IMR-90 (cell line): ENCODE data around the gene HOXA5. TPM values are rescaled to one million over a fixed set of nuclear protein-coding genes. Genes with fewer than 3 reads are reported as not detected.

Experiments
- ATAC-seq: fragments of 200-7000 bp; cut with Tn5 transposase; 2 replicates; pipeline ENCODE4 v1.9.1; 2020; ENCODE audit warnings: low read depth, mild to moderate bottlenecking, moderate library complexity
- BruUV-seq: library from RNA; stranded (reverse); fragments of 400-500 nt; replicated peaks from 2 replicates; lab custom pipeline; 2021; lab: Mats Ljungman, UMichigan
- CTCF ChIA-PET: fragments of 300-600 bp; formaldehyde crosslinking; extraction: SDS; loops from one replicate; lab custom pipeline; 2021; ENCODE audit warnings: antibody characterized with exemption; lab: Yijun Ruan, JAX
- POLR2A ChIA-PET: fragments of 300-600 bp; sonication (Branson Sonifier 250); formaldehyde crosslinking; loops from one replicate; lab custom pipeline; 2022; ENCODE audit warnings: antibody characterized with exemption; ENCODE audit not compliant: unreplicated experiment; lab: Charles Lee
- DNase-seq: peaks from one replicate; pipeline ENCODE4 v3.0.0; 2013
- H2AFZ ChIP-seq: replicated peaks from 2 replicates; pipeline ENCODE3; 2013; ENCODE audit warnings: low read length, mild to moderate bottlenecking; ENCODE audit not compliant: poor library complexity
- H2AK5ac ChIP-seq: 2 replicates; pipeline ENCODE4 v1.6.1; 2013; ENCODE audit warnings: low read depth, low read length, inconsistent platforms
- H2AK9ac ChIP-seq: replicated peaks from 2 replicates; pipeline ENCODE3; 2013; ENCODE audit warnings: mild to moderate bottlenecking, low read depth, low read length, moderate library complexity; ENCODE audit not compliant: poor library complexity
- H2BK120ac ChIP-seq: 2 replicates; pipeline ENCODE4 v1.6.1; 2013; ENCODE audit warnings: low read depth, low read length, inconsistent platforms
- H2BK15ac ChIP-seq: 3 replicates; pipeline ENCODE4 v1.6.1; 2013; ENCODE audit warnings: low read depth, low read length, inconsistent platforms
- H2BK20ac ChIP-seq: 2 replicates; pipeline ENCODE4 v1.6.1; 2013; ENCODE audit warnings: low read depth, mild to moderate bottlenecking, inconsistent platforms, low read length, moderate library complexity
- H2BK5ac ChIP-seq: 2 replicates; pipeline ENCODE4 v1.6.1; 2013; ENCODE audit warnings: mild to moderate bottlenecking, low read depth, low read length, inconsistent platforms; ENCODE audit not compliant: poor library complexity, severe bottlenecking
- H3K14ac ChIP-seq: replicated peaks from 2 replicates; pipeline ENCODE4 v1.6.1; 2013; ENCODE audit warnings: low read depth, low read length, inconsistent platforms
- H3K18ac ChIP-seq: 2 replicates; pipeline ENCODE4 v1.6.1; 2013; ENCODE audit warnings: low read depth, low read length, control low read depth
- H3K23ac ChIP-seq: 2 replicates; pipeline ENCODE4 v1.6.1; 2013; ENCODE audit warnings: low read depth, low read length, inconsistent platforms
- H3K27ac ChIP-seq: 2 replicates; pipeline ENCODE4 v1.5.1; 2013; ENCODE audit warnings: mild to moderate bottlenecking, control low read depth, low read length; ENCODE audit not compliant: insufficient read depth
- H3K27me3 ChIP-seq: 2 replicates; pipeline ENCODE4 v1.6.1; 2013; ENCODE audit warnings: low read length; ENCODE audit not compliant: control insufficient read depth, insufficient read depth
- H3K36me3 ChIP-seq: 2 replicates; pipeline ENCODE4 v1.6.1; 2013; ENCODE audit warnings: low read length, mixed read lengths; ENCODE audit not compliant: control insufficient read depth, insufficient read depth
- H3K4ac ChIP-seq: 2 replicates; pipeline ENCODE4 v1.6.1; 2013; ENCODE audit warnings: low read depth, low read length, inconsistent platforms
- H3K4me1 ChIP-seq: 2 replicates; pipeline ENCODE4 v1.6.1; 2013; ENCODE audit warnings: low read length, mixed read lengths; ENCODE audit not compliant: control insufficient read depth, insufficient read depth
- H3K4me2 ChIP-seq: 2 replicates; pipeline ENCODE4 v1.6.1; 2013; ENCODE audit warnings: low read depth, mild to moderate bottlenecking, control low read depth, low read length, moderate library complexity
- H3K4me3 ChIP-seq: 2 replicates; pipeline ENCODE4 v1.5.1; 2013; ENCODE audit warnings: low read depth, mild to moderate bottlenecking, control low read depth, low read length, moderate library complexity; ENCODE audit not compliant: insufficient read depth
- H3K56ac ChIP-seq: 2 replicates; pipeline ENCODE4 v1.6.1; 2013; ENCODE audit warnings: low read length, inconsistent platforms; ENCODE audit not compliant: insufficient read depth; ENCODE audit errors: extremely low read depth
- H3K79me1 ChIP-seq, 2 experiments: 2 replicates each; pipeline ENCODE4 v1.6.1; 2013; ENCODE audit warnings: low read length in 2 of 2, inconsistent platforms in 1 of 2, low read depth in 1 of 2
- H3K9ac ChIP-seq: 2 replicates; pipeline ENCODE4 v1.6.1; 2013; ENCODE audit warnings: low read depth, low read length, control low read depth
- H3K9me1 ChIP-seq: 2 replicates; pipeline ENCODE4 v1.6.1; 2013; ENCODE audit warnings: low read length, inconsistent platforms; ENCODE audit not compliant: insufficient read depth
- H3K9me3 ChIP-seq: 2 replicates; pipeline ENCODE4 v1.6.1; 2013; ENCODE audit warnings: low read length; ENCODE audit not compliant: control insufficient read depth, insufficient read depth
- H4K20me1 ChIP-seq: 2 replicates; pipeline ENCODE4 v1.6.1; 2013; ENCODE audit warnings: low read length, inconsistent platforms; ENCODE audit not compliant: insufficient read depth
- H4K5ac ChIP-seq: 2 replicates; pipeline ENCODE4 v1.6.1; 2013; ENCODE audit warnings: mild to moderate bottlenecking, low read depth, low read length, control low read depth
- H4K8ac ChIP-seq, 2 experiments: 2 replicates each; pipeline ENCODE4 v1.6.1; 2013; ENCODE audit warnings: low read depth in 2 of 2, low read length in 2 of 2, control low read depth in 1 of 2, inconsistent platforms in 1 of 2
- H4K91ac ChIP-seq: 2 replicates; pipeline ENCODE4 v1.6.1; 2013; ENCODE audit warnings: low read depth, low read length, inconsistent platforms; ENCODE audit not compliant: insufficient read depth
- BHLHE40 ChIP-seq: fragments of 150-350 bp; IDR thresholded peaks from 2 replicates; pipeline ENCODE4 v1.6.1; 2016; ENCODE audit warnings: mild to moderate bottlenecking, low read depth, low read length
- MXI1 ChIP-seq: IDR thresholded peaks from 2 replicates; pipeline ENCODE4 v1.6.1; 2012; ENCODE audit warnings: low read depth, mild to moderate bottlenecking, low read length, moderate library complexity, borderline replicate concordance
- USF2 ChIP-seq: fragments of 150-350 bp; IDR thresholded peaks from 2 replicates; pipeline ENCODE4 v1.6.1; 2017; ENCODE audit warnings: mild to moderate bottlenecking, antibody characterized with exemption, low read length, low read depth
- WGBS, 2 experiments: methylation state at CpG; one replicate each; pipeline versions ENCODE4 v1.1.5 to v1.1.7; 2013; ENCODE audit warnings: missing lambda C conversion rate in 2 of 2; ENCODE audit not compliant: insufficient read length in 1 of 2; ENCODE audit errors: extremely low coverage in 2 of 2; 5-methylcytosine and 5-hydroxymethylcytosine counted together
- dilution Hi-C: fragments of 300-500 bp; cut with HindIII; formaldehyde crosslinking; loops from one replicate; pipeline ENCODE4 v1.14.3; 2018; ENCODE audit warnings: low sequenced_read_pairs; ENCODE audit not compliant: unreplicated experiment
- in situ Hi-C: fragments of 300-500 bp; cut with MboI; formaldehyde crosslinking; loops from 3 replicates; pipeline ENCODE4 v1.14.3; 2019; ENCODE audit warnings: low sequenced_read_pairs, inconsistent platforms, mixed read lengths
- intact Hi-C: fragments of 100-400 bp; cut with micrococcal nuclease; formaldehyde crosslinking; loops from 2 replicates; pipeline ENCODE4 v1.10.0; 2022
- polyA plus RNA-seq, 3 experiments: library from polyadenylated mRNA; depleted of rRNA; stranded (reverse); fragments of >200 nt; gene quantifications; 2 replicates each; pipeline ENCODE4 v1.2.3, GENCODE V29; 2012; ENCODE audit warnings: low replicate concordance in 1 of 3
- total RNA-seq: library from RNA; depleted of rRNA; stranded (reverse); fragments of >200 nt; gene quantifications from 2 replicates; pipeline ENCODE4 v1.2.3, GENCODE V29; 2012

Gene HOXA5
- total and polyA plus RNA-seq, 2 of the 4 experiments (the other 2 are of a cell fraction), result 19.9 to 29.4 TPM

- H3K36me3 ChIP-seq, result peaks cover 10% of the 10 kb centered on the region
- peak within 1 kb of the TSS; percentile 86 for H2AK9ac ChIP-seq
- BruUV-seq, result no TSS peak
- peak within 1 kb of the TSS; percentile 54 to 84 for H4K8ac ChIP-seq
- peaks cover 31% of the 10 kb centered on the region for H3K4me1 ChIP-seq
- H4K5ac ChIP-seq, result peak within 1 kb of the TSS; percentile 82
- peak within 1 kb of the TSS; percentile 84 for H2BK120ac ChIP-seq
- H3K27me3 ChIP-seq, result no peaks in the 10 kb centered on the region
- 0% methylated on average over 9 of the region's 29 CpGs; no CpG with 5 or more reads in 1 of the 2 experiments for WGBS, 2 experiments
- POLR2A ChIA-PET, result no interaction called here
- TF ChIP-seq BHLHE40 (peak; percentile 46; the same call in 1 of the 2 replicates), USF2 (peak; percentile 77), MXI1 (no peak)
- peak within 1 kb of the TSS; percentile 52 for H3K4me3 ChIP-seq
- CTCF ChIA-PET, result no interaction called here
- peak within 1 kb of the TSS; percentile 82 for H2BK20ac ChIP-seq
- 0 out of 2 replicates have a peak, but pooled peaks cover 7% of the 10 kb centered on the region for H4K20me1 ChIP-seq
- H4K91ac ChIP-seq, result peak within 1 kb of the TSS; percentile 86
- intact Hi-C loops, result no loop called here
- peak within 1 kb of the TSS; percentile 91 for H3K4ac ChIP-seq
- no peaks in the 10 kb centered on the region for H3K9me3 ChIP-seq
- H3K14ac ChIP-seq, result peak within 1 kb of the TSS; percentile 81
- peak within 1 kb of the TSS; percentile 71; the same call in 2 of the 3 replicates for H2BK15ac ChIP-seq
- peak within 1 kb of the TSS; percentile 76 for H2AK5ac ChIP-seq
- ATAC-seq, result peak; percentile 18
- H3K18ac ChIP-seq, result peak within 1 kb of the TSS; percentile 93
- H3K27ac ChIP-seq, result peak within 1 kb of the TSS; percentile 96
- peak within 1 kb of the TSS; percentile 95 for H2BK5ac ChIP-seq
- peaks cover 0 to 20% of the 10 kb centered on the region in 2 experiments; a peak in 2 of 4 replicates for H3K79me1 ChIP-seq
- DNase-seq, result peak; percentile 91
- dilution Hi-C loops, result no loop called here
- H3K4me2 ChIP-seq, result peak within 1 kb of the TSS; percentile 97
- peak within 1 kb of the TSS; percentile 93 for H3K9ac ChIP-seq
- H2AFZ ChIP-seq, result peak within 1 kb of the TSS; percentile 88
- H3K9me1 ChIP-seq, result no peaks in the 10 kb centered on the region
- peak within 1 kb of the TSS; percentile 86 for H3K56ac ChIP-seq
- in situ Hi-C loops, result loop anchor here (5.0 to 10.0 kb wide), 4 partner anchors 39 to 1241 kb away; partner anchors contain the start of gene HOXA5
- H3K23ac ChIP-seq, result peak within 1 kb of the TSS; percentile 96
Observed at GRCh38 chr7:27102581-27103442, 40.7 kb downstream of the HOXA5 start, which contains the start of gene HOXA2. Gene HOXA2 (minus strand): TSS chr7:27102683. CDS start chr7:27102500, 183 bp downstream.
